ENCODE data around the gene CATSPERB. TPM values are rescaled to one million over a fixed set of nuclear protein-coding genes. Genes with fewer than 3 reads are reported as not detected.
"Not testable (repeated sequence)": the region's sequence is repeated elsewhere in the genome, so short reads cannot be mapped to it uniquely, and the experiment has no call there.

CATSPERB gene
- total RNA-seq, 1 donor = 0.81 TPM

DNA sequence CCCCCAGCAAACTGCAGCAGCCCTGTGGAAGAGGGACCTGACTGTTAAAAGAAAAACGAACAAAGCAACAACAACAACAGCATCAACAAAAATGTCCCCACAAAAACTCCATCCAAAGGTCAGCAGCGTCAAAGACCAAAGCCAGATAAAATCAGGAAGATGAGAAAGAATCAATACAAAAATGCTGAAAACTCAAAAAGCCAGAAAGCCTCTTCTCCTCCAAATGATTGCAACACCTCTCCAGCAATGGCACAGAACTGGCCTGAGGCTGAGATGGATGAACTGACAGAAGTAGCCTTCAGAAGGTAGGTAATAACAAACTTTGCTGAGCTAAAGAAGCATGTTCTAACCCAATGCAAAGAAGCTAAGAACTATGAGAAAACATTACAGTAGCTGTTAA is 176.4 kb downstream of the CATSPERB start:
- DNase-seq (ENCODE audit: low read depth) = no peak
- no peak overlapping the region for H3K4me3 ChIP-seq (ENCODE audit: low read depth, low read length)
- TF ChIP-seq, protein P1, sequence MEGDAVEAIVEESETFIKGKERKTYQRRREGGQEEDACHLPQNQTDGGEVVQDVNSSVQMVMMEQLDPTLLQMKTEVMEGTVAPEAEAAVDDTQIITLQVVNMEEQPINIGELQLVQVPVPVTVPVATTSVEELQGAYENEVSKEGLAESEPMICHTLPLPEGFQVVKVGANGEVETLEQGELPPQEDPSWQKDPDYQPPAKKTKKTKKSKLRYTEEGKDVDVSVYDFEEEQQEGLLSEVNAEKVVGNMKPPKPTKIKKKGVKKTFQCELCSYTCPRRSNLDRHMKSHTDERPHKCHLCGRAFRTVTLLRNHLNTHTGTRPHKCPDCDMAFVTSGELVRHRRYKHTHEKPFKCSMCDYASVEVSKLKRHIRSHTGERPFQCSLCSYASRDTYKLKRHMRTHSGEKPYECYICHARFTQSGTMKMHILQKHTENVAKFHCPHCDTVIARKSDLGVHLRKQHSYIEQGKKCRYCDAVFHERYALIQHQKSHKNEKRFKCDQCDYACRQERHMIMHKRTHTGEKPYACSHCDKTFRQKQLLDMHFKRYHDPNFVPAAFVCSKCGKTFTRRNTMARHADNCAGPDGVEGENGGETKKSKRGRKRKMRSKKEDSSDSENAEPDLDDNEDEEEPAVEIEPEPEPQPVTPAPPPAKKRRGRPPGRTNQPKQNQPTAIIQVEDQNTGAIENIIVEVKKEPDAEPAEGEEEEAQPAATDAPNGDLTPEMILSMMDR (IDR thresholded peaks at IDR 0.05; ENCODE audit: insufficient read depth, low read length) = no peak

DNA sequence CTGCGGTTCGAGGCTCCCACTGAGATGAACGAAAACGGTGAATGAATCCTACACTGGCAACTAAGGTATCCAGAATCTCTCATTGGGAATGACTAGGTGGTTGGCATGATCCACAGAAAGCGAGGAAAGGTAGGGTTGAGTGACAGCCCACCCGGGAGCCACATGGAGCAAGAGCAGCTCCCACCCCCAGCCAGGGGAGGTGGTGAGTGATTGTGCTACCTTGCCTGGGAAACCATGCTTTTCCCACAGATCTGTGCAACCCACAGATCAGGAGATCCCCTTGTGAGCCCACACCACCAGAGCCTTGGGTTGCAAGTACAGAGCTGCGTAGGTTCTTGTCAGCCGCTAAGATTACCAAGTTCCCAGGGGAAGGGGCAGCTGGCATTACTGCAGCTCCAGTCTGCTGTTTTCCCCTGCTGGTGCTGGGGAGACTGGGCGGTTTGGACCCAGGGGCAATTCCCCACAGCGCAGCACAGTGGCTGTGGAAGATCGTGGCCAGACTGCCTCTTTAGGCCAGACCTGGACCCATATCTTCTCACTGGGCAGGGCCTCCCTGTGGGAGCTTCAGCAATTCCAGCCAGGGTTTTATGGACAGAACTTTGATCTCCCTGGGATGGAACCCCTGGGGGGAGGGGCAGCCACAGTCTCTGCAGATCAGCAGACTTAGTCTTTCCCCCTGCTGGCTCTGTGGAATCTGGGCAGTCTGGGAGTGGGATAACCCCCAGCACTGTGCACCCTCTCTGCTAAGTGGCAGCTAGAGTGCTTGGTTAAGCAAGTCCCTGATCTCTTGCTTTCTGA is 177.2 kb downstream of the CATSPERB start:
- H3K4me3 ChIP-seq (ENCODE audit: low read depth, low read length) = no peak overlapping the region
- TF ChIP-seq, protein P1 (IDR thresholded peaks at IDR 0.05; ENCODE audit: insufficient read depth, low read length) = no peak
- no peak for DNase-seq (ENCODE audit: low read depth)

DNA sequence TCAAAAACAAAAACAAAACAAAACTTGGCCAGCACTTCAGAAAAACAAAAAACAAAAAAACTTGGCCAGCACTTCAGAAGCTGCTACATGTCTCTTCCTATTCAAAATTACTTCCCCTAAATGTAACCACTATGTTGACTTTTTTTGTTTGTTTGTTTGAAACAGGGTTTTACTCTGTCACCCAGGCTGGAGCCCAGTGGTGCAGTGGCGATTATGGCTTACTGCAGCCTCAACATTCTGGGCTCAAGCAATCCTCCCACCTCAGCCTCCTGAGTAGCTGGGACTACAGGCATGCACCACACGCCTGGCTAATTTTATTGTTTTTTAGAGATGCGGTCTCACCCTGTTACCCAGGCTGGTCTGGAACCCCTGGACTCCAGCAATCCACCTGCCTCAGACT is 183.8 kb downstream of the CATSPERB start:
- TF ChIP-seq, protein P1 (IDR thresholded peaks at IDR 0.05; ENCODE audit: insufficient read depth, low read length) = no peak
- no peak overlapping the region for H3K4me3 ChIP-seq (ENCODE audit: low read depth, low read length)
- DNase-seq (ENCODE audit: low read depth) = no peak

DNA sequence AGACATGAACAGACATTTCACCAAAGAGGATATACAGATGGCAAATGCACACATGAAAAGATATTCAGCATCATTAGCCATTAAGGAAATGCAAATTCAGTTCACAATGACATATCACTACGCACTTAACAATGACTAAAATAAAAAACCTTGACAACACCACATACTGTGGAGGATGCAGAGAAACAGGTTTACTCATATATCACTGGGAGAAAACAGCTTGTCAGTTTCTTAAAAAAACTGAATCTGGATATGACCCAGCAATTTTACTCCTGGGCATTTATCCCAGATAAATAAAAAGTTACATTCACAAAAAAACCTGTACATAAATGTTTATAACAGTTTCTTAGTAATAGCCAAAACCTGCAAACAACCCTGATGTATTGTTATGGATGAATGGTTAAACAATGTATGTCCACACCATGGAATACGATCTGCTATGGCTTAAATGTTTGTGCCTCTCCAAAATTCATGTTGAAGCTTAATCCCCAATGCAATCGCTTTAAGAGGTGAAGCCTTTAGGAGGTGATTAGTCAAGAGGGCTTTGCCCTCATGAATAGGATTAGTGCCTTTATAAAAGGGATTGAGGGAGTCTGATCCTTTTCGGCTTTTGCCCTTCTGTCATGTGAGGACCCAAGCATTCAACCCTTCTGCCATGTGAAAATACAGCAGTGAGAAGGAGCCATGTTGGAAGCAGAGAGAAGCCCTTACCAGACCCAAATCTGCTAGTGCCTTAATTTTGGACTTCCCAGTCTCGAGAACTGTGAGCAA is 185.8 kb downstream of the CATSPERB start:
- DNase-seq (ENCODE audit: low read depth) = no peak
- TF ChIP-seq, protein P1 (IDR thresholded peaks at IDR 0.05; ENCODE audit: insufficient read depth, low read length) = no peak
- H3K4me3 ChIP-seq (ENCODE audit: low read depth, low read length) = no peak overlapping the region

DNA sequence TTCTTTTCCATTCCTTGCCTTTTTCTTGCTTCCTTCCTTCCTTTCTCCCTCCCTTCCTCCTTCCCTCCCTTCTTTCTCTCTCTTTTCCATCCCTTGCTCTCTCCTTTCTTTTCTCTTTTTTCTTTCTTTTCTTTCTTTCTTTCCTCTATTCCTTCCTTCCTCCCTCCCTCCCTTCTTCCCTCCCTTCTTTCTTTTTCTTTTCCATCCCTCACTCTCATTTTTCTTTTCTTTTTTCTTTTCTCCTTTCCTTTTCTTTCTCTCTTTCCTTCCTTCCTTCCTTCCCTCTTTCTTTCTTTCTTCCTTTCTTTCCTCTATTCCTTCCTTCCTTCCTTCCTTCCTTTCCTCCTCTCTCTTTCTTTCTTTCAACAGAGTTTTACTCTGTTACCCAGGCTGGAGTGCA is 186.7 kb downstream of the CATSPERB start:
- H3K4me3 ChIP-seq (ENCODE audit: low read depth, low read length) = no peak overlapping the region
- TF ChIP-seq, protein P1 (IDR thresholded peaks at IDR 0.05; ENCODE audit: insufficient read depth, low read length) = no peak
- no peak for DNase-seq (ENCODE audit: low read depth)

DNA sequence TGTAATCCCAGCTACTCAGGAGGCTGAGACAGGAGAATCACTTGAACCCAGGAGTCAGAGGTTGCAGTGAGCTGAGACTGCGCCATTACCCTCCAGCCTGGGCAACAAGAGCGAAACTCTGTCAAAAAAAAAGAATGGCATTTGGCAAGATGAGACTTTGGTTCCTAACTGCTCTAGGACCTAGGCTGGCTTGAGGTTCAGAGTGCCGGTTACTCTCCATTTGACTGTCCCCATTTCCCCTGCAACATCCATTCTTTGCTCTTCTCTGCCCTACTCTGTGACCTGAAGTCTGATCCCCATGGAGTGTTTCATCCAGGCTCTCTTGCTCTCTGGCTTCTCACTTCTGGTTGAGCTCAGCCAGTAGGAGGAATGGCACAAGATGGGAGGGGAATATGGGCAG is 195.6 kb downstream of the CATSPERB start:
- TF ChIP-seq, protein P1 (IDR thresholded peaks at IDR 0.05; ENCODE audit: insufficient read depth, low read length) = no peak
- DNase-seq (ENCODE audit: low read depth) = no peak
- H3K4me3 ChIP-seq (ENCODE audit: low read depth, low read length) = no peak overlapping the region

DNA sequence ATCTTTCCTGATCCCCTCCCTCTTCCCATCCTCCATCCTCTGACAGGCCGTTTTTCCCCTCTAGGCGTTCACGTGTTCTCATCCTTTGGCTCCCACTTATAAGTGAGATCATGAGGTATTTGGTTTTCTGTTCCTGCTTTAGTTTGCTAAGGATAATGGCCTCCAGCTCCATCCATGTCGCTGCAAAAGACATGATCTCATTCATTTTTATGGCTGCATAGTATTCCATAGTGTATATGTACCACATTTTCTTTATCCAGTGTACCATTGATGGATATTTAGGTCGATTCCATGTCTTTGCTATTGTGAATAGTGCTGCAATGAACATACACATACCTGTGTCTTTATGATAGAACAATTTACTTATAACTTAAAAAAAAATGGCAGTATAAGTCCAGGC is 197.8 kb downstream of the CATSPERB start:
- DNase-seq (ENCODE audit: low read depth); H3K4me3 ChIP-seq (ENCODE audit: low read depth, low read length): not testable (repeated sequence)
